ENCODE data around the gene HOXA3.

HOXA3 gene

DNA sequence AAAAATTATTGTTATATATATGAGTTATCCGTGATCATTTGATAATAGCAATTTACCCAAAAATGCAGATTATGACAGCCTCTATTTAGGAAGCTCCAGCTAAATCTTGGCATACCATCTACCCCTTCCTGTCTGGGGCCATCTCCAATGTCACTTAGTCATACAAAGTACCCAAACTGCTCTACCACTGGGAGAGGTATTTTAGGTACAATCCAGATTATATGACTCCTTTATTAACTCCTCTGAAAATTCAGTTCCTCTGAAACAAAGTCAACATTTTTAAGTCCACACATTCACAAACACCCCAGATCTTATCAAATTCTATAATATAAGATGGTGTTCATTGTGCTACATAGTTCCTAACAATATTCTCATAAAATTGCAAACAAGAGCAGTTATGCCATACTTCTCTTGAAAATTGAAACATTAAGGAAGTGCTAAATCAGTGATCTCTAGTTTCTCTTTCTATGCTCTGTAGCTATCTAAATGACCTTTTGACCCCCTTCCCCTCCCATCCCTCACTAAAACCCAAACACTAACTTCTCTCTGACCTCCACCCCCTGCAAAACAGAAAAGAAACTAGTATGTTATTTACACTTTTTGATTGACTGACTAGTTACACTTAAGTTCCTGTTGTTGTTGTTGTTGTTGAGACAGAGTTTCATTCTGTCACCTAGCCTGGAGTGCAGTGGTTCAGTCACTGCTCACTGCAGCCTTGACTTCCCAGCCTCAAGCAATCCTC lies 73.0 kb downstream of the HOXA3 start:
- DNase-seq = no peak

DNA sequence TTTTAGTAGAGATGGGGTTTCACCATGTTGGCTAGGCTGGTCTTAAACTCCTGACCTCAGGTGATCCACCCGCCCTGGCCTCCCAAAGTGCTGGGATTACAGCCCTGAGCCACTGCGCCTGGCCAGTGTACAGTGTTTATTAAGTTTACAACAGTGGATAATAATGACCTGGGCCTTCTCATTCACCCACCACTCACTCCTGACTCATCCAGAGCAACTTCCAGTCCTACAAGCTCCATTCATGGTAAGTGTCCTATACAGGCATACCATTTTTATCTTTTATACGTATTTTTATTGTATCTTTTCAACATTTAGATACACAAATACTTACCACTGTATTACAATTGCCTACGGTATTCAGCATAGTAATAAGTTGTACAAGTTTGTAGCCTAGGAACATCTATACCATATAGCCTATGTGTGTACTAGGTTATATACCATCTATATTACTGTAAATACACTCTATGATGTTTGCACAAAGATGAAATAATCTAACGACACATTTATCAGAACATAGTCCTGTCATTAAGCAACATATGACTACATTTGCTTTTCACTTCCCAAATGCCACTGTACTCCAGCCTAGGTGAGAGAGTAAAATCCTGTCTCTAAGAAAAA lies 73.7 kb downstream of the HOXA3 start:
- no peak for DNase-seq

DNA sequence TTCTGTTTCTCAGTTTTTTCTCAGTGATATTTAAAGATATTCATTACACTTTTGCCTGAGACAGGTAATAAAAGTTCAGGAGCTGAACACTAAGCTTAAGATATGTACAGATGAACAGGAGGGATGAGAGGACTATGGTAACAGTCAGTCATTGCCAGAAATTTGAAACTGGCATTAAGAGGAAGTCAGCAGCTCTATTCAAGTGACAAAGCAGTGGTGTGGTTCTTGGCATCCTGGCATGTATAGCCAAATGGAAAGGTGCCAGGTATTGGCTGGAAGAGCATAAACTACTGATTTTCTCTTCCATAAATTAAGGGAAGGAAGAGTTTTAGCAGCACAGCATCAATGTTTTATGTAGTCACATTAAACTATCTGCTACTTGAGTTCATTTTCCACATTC lies 79.3 kb downstream of the HOXA3 start:
- no peak for DNase-seq

DNA sequence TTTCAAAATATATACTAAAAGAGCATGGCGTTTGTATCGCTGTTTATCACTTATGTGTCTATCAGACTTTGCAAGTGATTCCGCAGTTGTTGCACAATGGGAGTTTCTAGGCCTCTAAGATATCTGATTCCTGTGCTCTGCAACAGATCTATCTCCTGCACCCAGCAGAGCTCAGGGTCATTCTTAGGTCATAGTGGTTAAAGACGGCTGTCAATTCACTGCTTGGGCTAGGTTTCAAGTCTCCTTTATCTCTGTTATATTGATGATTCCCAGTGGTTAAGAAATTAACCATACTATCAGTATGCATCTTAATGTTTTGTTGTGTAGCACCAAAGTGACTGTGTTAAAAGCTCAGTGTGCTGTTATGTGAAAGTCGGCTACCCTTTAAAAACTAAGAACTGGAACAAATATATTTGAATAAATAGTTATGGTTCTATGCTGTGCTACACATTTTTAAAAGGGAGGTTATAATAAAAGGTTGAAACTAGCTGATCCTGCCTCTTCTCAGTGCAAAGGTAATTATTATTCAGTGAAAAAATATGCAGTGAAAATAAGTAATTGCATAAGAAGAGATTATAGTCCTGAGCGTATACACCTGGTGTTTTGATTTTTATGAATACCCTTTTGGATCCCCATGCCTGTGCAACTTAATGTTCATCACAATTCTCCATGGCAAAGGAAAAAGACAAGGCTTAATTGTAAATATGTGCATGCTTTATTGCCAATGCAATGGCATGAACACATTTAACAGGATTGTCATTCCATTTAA lies 80.6 kb downstream of the HOXA3 start:
- DNase-seq = no peak

DNA sequence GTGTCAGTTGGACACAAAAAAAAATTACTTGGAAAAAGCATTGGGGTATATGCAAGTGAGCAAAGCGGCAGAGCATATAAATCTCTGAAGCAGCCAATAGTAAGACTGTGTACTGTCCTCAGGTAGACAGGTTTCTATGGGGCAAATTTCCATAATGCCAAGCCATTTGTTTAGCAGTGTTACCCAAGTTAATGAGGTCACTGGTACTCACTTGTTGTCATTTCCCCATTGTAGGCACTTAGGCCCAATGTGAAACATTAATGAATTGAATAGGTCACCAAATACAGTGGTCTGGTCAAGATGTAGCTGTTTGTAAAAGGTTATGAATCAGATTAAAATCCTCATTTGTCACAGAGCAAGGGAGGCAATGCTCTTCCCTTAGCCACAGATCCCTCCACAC lies 84.1 kb downstream of the HOXA3 start:
- no peak for DNase-seq

DNA sequence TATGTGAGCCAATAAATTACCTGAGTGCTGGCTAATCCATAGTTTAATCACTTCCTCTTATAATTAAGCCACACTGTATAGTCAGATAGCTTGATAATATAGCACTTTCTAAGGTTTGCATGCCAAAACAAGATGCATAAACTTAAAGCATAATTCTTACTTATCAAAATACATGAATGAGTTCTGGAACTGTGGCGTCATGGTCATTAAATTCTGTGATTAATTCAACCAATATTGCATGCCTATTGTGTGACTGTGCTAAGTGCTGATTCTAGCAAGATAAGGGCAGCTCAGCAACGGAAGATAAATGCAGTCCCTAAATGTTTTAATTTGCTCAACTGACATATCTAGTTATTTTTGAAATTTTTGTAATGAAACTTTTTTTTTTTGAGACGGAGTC lies 86.2 kb downstream of the HOXA3 start:
- no peak for DNase-seq

DNA sequence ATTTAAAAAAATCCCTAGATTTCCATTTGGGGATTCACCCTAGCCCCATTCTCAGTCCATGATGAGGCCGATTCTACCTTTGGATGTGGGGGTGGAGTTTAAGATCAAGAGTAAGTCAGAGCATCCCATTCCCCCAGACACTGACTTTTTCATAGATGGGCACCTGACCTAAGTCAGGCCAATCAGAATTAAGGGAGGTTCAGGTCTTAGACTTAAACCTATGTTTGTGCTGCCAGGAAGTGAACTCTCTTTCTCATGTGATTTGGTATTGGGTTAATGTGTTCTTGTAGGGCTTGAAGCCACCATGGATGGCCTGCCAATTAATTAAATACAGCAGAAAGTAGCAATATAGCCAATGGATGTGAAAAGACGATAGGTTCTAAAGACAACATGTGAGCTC lies 86.7 kb downstream of the HOXA3 start:
- DNase-seq = no peak

DNA sequence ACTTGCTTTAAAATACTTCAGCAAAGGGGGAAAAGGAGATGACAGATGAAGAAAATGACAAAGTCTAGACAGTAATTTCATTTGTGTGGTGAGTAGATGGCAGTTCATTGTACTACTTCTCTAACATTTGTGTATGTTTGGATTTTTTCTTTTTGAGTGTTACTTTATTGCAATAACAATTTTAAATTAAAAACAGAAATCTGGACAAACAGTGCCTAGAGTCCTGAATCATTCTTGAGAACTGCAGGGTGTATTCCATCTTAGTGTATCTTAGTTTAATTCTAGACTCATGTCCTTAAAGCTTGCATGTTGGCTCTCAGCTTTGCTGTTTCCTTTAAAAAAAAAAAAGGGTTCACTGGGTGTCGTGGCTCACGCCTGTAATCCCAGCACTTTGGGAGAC lies 87.7 kb downstream of the HOXA3 start:
- DNase-seq = no peak

DNA sequence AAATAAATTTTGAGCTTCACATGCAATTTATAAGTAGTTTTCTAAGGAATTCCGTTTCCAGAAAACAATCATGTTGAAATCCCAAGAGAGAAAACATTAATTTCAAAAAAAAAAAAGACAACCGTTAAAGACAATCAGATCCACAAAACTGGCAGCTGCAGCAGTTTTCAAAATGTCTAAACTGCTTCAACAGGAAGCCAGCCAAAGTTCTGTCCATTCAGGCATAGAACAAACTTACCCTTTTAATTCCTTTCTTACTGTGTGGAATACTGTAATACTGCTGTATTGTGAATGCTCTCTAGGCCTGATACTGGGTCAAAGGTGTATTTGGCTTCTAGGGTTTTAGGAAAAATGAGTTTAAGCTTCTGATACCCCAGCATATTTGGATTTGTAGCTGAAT lies 88.2 kb downstream of the HOXA3 start:
- DNase-seq = no peak

DNA sequence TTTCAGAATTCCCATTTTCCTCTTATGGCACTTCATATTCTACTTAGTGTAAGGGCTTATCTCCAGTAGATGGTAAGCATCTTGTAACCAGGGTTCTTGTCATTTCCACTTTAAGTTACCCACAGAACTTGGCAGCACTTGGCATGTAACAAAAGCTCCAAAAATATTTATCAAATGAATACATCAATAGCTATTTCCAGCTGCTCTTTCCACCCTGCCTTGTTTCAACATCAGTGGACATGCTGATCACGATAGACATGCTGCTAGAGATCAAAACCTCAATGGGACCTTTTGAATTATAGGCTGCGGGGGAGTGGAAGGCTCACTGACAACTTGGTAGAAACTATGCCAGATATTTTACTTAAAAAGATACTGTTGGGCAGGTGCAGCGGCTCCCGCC lies 89.4 kb downstream of the HOXA3 start:
- DNase-seq = no peak

Measured in CD4-positive, alpha-beta T cell treated with Interleukin-17A for 4 hours (primary cell).